AG04450 (cell line): ENCODE results near the gene FOXK2. TPM values are rescaled to one million over a fixed set of nuclear protein-coding genes. Genes with fewer than 3 reads are reported as not detected.
A peak's percentile ranks its signal among the peaks of the same experiment; 100 is the strongest.
"Not testable (repeated sequence)": the region's sequence is repeated elsewhere in the genome, so short reads cannot be mapped to it uniquely, and the experiment has no call there.

Experiments
- CTCF ChIA-PET: fragments of 300-600, 350-600 bp; formaldehyde crosslinking; extraction: SDS; loops from one replicate; lab custom pipeline; 2022; ENCODE audit warnings: antibody characterized with exemption, inconsistent platforms; lab: Charles Lee
- POLR2A ChIA-PET: fragments of 350-600 bp; formaldehyde crosslinking; extraction: SDS; loops from one replicate; lab custom pipeline; 2021; ENCODE audit warnings: antibody characterized with exemption, inconsistent platforms; lab: Yijun Ruan, JAX
- DNase-seq: peaks from one replicate; pipeline ENCODE4 v3.0.0-alpha.2; 2011; ENCODE audit warnings: low read depth, low spot score
- H3K27ac ChIP-seq: one replicate; pipeline ENCODE4 v1.5.1; 2012; ENCODE audit warnings: low read depth, low read length, control low read depth
- H3K27me3 ChIP-seq: one replicate; pipeline ENCODE4 v1.6.0; 2012; ENCODE audit warnings: low read length; ENCODE audit not compliant: control insufficient read depth, insufficient read depth
- H3K4me3 ChIP-seq: 2 replicates; pipeline ENCODE4 v1.5.1; 2011; ENCODE audit warnings: mild to moderate bottlenecking, low read depth, low read length, control low read depth
- H3K9me3 ChIP-seq: 2 replicates; pipeline ENCODE4 v1.5.1; 2012; ENCODE audit warnings: low read length; ENCODE audit not compliant: control insufficient read depth, insufficient read depth
- CTCF ChIP-seq: IDR thresholded peaks from 2 replicates; pipeline ENCODE4 v1.5.1; 2011; ENCODE audit warnings: low read depth, low read length, control low read depth, inconsistent platforms
- polyA plus RNA-seq: library from polyadenylated mRNA; depleted of rRNA; stranded (reverse); fragments of >200 nt; gene quantifications from 2 replicates; pipeline ENCODE4 v1.2.3, GENCODE V29; 2011

Gene FOXK2
- polyA plus RNA-seq, 1 experiment = 21.7 TPM

DNA sequence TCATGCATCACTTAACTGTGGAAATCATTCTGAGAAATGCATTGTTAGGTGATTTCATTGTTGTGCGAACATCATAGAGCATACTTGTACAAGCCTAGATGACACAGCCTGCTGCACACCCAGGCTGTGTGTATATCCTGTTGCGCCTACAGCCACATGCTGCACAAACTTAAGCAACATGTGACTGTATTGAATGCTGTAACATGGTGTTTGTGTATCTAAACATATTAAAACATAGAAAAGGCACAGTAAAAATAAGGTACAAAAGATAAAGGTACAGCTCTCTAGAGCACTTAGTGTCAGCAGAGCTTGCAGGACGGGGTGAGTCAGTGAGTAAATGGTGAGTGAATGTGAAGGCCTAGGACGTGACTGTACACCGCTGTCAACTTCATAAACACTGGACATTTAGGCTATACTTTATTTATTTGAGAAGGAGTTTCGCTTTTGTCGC, 11.9 kb downstream of the FOXK2 start:
- ChIA-PET POLR2A (interaction anchor here (2.3 kb wide), 1 partner anchor 12 kb away, joined by 9 read pairs; the partner anchor contains the start of gene FOXK2), CTCF (interaction anchor here (1.9 kb wide), 1 partner anchor 23 kb away, joined by 13 read pairs; no protein-coding TSS in a partner anchor)
- peak; percentile 48 for DNase-seq
- H3K27me3 ChIP-seq = no peaks in the 10 kb centered on the region
- no peaks in the 10 kb centered on the region for H3K9me3 ChIP-seq
- peak overlapping the region; percentile 75 for H3K27ac ChIP-seq
- peak overlapping the region; percentile 10; the same call in 1 of the 2 replicates for H3K4me3 ChIP-seq
- no peak for TF ChIP-seq CTCF

DNA sequence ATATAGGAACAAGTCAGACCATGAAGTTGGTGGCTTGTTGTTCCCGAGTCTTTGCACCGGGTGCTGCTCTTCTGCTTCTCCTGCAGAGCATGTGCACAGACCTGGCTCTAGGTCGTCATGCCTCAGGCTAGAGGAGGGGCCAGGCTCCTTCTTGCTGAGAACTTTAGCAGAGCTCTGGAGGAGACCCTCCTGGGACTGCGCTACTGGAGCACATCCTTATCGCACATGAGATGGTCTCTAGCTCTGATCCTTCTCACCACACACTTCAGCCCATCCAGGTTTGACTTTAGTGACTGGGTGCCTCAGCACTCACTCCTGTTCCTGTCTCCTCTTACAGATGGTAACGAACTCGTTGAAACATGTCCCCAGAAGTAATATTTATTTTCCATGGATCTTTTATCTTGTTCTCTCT, 14.9 kb downstream of the FOXK2 start:
- no peak overlapping the region for H3K4me3 ChIP-seq
- no peak for DNase-seq
- ChIA-PET CTCF (interaction anchor here (5.8 kb wide), 1 partner anchor 20 kb away, joined by 38 read pairs; no protein-coding TSS in a partner anchor), POLR2A (no interaction called here)
- no peak overlapping the region for H3K27ac ChIP-seq
- H3K9me3 ChIP-seq = no peaks in the 10 kb centered on the region
- H3K27me3 ChIP-seq = no peaks in the 10 kb centered on the region
- TF ChIP-seq CTCF = no peak

GRCh38 chr17:82536512-82537201, 17.1 kb downstream of the FOXK2 start:
- POLR2A ChIA-PET = interaction anchor here (0.6 to 1.1 kb wide), 3 partner anchors 10 to 574 kb away, joined by 3 to 6 read pairs (median 3); partner anchors contain the start of gene FOXK2
- Histone ChIP-seq H3K27ac (peak overlapping the region; percentile 100), H3K9me3 (no peaks in the 10 kb centered on the region), H3K4me3 (peak overlapping the region; percentile 23; the same call in 1 of the 2 replicates), H3K27me3 (no peaks in the 10 kb centered on the region)
- CTCF ChIA-PET = interaction anchor here (0.5 to 5.8 kb wide), 5 partner anchors 13 to 113 kb away, joined by 3 to 38 read pairs (median 4); no protein-coding TSS in a partner anchor
- no peak for DNase-seq
- no peak for TF ChIP-seq CTCF

GRCh38 chr17:82537228-82537627, 17.7 kb downstream of the FOXK2 start:
- DNase-seq = not testable (repeated sequence)

DNA sequence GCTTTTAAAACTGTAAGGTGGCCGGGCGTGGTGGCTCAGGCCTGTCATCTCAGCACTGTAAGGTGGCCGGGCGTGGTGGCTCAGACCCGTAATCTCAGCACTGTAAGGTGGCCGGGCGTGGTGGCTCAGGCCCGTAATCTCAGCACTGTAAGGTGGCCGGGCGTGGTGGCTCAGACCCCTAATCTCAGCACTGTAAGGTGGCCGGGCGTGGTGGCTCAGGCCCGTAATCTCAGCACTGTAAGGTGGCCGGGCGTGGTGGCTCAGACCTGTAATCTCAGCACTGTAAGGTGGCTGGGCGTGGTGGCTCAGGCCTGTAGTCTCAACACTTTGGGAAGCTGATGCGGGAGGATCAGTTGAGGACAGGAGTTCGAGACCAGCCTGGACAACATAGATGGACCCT, 19.5 kb downstream of the FOXK2 start:
- H3K27me3 ChIP-seq, H3K27ac ChIP-seq, DNase-seq, H3K4me3 ChIP-seq, H3K9me3 ChIP-seq, POLR2A ChIA-PET: not testable (repeated sequence)
- CTCF ChIA-PET = interaction anchor here (1.5 kb wide), 1 partner anchor 15 kb away, joined by 7 read pairs; no protein-coding TSS in a partner anchor

More at GRCh38 chr17:82537228-82537627, 17.7 kb downstream of the FOXK2 start:
- ChIA-PET POLR2A (interaction anchor here (1.0 kb wide), 1 partner anchor 10 kb away, joined by 3 read pairs; no protein-coding TSS in a partner anchor), CTCF (interaction anchor here (0.5 to 5.8 kb wide), 3 partner anchors 14 to 113 kb away, joined by 4 to 38 read pairs (median 13); no protein-coding TSS in a partner anchor)
- not testable (repeated sequence) for H3K9me3 ChIP-seq, H3K4me3 ChIP-seq, H3K27me3 ChIP-seq
- H3K27ac ChIP-seq = peak overlapping the region; percentile 100
